ENCODE measurements around the gene C17orf67. TPM values are rescaled to one million over a fixed set of nuclear protein-coding genes. Genes with fewer than 3 reads are reported as not detected.

C17orf67 gene
- total RNA-seq, 1 donor from 2014 or later: 2.7 TPM

- H3K9me3 ChIP-seq: no peaks in the 10 kb centered on the region
- no peak overlapping the region for H3K4me3 ChIP-seq
- H3K36me3 ChIP-seq: no peaks in the 10 kb centered on the region
- DNase-seq (ENCODE audit: extremely low spot score in 2 of 2): no peak
- no peak for TF ChIP-seq POLR2AphosphoS5 (IDR thresholded peaks at IDR 0.05; ENCODE audit: insufficient read depth in 1 of 2, low read depth in 1 of 2)
- TF ChIP-seq, protein P1, sequence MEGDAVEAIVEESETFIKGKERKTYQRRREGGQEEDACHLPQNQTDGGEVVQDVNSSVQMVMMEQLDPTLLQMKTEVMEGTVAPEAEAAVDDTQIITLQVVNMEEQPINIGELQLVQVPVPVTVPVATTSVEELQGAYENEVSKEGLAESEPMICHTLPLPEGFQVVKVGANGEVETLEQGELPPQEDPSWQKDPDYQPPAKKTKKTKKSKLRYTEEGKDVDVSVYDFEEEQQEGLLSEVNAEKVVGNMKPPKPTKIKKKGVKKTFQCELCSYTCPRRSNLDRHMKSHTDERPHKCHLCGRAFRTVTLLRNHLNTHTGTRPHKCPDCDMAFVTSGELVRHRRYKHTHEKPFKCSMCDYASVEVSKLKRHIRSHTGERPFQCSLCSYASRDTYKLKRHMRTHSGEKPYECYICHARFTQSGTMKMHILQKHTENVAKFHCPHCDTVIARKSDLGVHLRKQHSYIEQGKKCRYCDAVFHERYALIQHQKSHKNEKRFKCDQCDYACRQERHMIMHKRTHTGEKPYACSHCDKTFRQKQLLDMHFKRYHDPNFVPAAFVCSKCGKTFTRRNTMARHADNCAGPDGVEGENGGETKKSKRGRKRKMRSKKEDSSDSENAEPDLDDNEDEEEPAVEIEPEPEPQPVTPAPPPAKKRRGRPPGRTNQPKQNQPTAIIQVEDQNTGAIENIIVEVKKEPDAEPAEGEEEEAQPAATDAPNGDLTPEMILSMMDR (IDR thresholded peaks at IDR 0.05): no peak
- no peaks in the 10 kb centered on the region for H3K27me3 ChIP-seq
- no peak overlapping the region for H3K27ac ChIP-seq
- intact Hi-C loops (cut with DNase I): no loop called here
- H3K4me1 ChIP-seq: peaks cover 18% of the 10 kb centered on the region
Observed at GRCh38 chr17:56785405-56785804, 48.3 kb downstream of the C17orf67 start.

DNA sequence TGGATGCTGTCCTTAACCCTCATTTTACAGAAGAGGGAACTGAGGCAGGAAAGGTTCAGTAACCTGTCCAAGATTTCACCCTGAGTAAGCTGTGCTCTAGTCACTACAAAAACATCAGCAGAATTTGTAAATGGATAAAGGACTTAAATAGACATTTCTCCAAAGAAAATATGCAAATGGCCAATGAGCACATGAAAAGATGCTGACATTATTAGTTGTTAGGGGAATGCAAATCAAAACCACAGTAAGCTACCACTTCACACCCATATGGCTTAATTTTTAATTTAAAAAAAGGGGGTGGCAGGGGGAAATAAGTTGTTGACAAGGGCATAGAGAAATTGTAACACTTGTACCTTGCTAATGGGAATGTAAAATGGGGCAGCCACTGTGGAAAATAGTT is 51.4 kb downstream of the C17orf67 start:
- Histone ChIP-seq H3K27ac (no peak overlapping the region), H3K4me1 (peaks cover 27% of the 10 kb centered on the region), H3K36me3 (no peaks in the 10 kb centered on the region), H3K4me3 (no peak overlapping the region), H3K27me3 (no peaks in the 10 kb centered on the region), H3K9me3 (no peaks in the 10 kb centered on the region)
- no peak for DNase-seq (ENCODE audit: extremely low spot score in 2 of 2)
- TF ChIP-seq POLR2AphosphoS5 (IDR thresholded peaks at IDR 0.05; ENCODE audit: insufficient read depth in 1 of 2, low read depth in 1 of 2) (no peak), POLR2A (IDR thresholded peaks at IDR 0.05) (no peak)
- TF ChIP-seq, protein P1 (IDR thresholded peaks at IDR 0.05): no peak
- intact Hi-C loops (cut with DNase I): no loop called here

- Histone ChIP-seq H3K9me3 (no peaks in the 10 kb centered on the region), H3K27me3 (no peaks in the 10 kb centered on the region), H3K27ac (no peak overlapping the region), H3K36me3 (no peaks in the 10 kb centered on the region), H3K4me1 (peaks cover 23% of the 10 kb centered on the region), H3K4me3 (no peak overlapping the region)
- intact Hi-C loops (cut with DNase I): no loop called here
- no peak for DNase-seq (ENCODE audit: extremely low spot score in 2 of 2)
- no peak for TF ChIP-seq POLR2AphosphoS5 (IDR thresholded peaks at IDR 0.05; ENCODE audit: insufficient read depth in 1 of 2, low read depth in 1 of 2)
- no peak for TF ChIP-seq POLR2A (IDR thresholded peaks at IDR 0.05)
- TF ChIP-seq, protein P1 (IDR thresholded peaks at IDR 0.05): no peak
Observed at GRCh38 chr17:56781906-56782305, 51.8 kb downstream of the C17orf67 start.

- Histone ChIP-seq H3K4me3 (peak overlapping the region; percentile 11 to 28), H3K27me3 (no peaks in the 10 kb centered on the region), H3K36me3 (no peaks in the 10 kb centered on the region), H3K27ac (no peak overlapping the region), H3K4me1 (peaks cover 15% of the 10 kb centered on the region), H3K9me3 (no peaks in the 10 kb centered on the region)
- intact Hi-C loops (cut with DNase I): loop anchor here (10.0 kb wide), 1 partner anchor 185 kb away; the partner anchor contains the start of gene NOG
- no peak for DNase-seq (ENCODE audit: extremely low spot score in 2 of 2)
- TF ChIP-seq POLR2A (IDR thresholded peaks at IDR 0.05) (no peak), POLR2AphosphoS5 (IDR thresholded peaks at IDR 0.05; ENCODE audit: insufficient read depth in 1 of 2, low read depth in 1 of 2) (peak in 1 of 2 donors; percentile 34)
- TF ChIP-seq, protein P1 (IDR thresholded peaks at IDR 0.05): peak; percentile 68 to 97 (median 89)
Observed at GRCh38 chr17:56779898-56780777, 53.6 kb downstream of the C17orf67 start.

- H3K27ac ChIP-seq: no peak overlapping the region
- intact Hi-C loops (cut with DNase I): loop anchor here (10.0 kb wide), 1 partner anchor 185 kb away; the partner anchor contains the start of gene NOG
- H3K27me3 ChIP-seq: no peaks in the 10 kb centered on the region
- TF ChIP-seq, protein P1 (IDR thresholded peaks at IDR 0.05): no peak
- TF ChIP-seq POLR2A (IDR thresholded peaks at IDR 0.05) (no peak), POLR2AphosphoS5 (IDR thresholded peaks at IDR 0.05; ENCODE audit: insufficient read depth in 1 of 2, low read depth in 1 of 2) (no peak)
- no peak for DNase-seq (ENCODE audit: extremely low spot score in 2 of 2)
- H3K4me3 ChIP-seq: peak overlapping the region in 1 of 2 donors; percentile 11
- H3K36me3 ChIP-seq: no peaks in the 10 kb centered on the region
- H3K4me1 ChIP-seq: peaks cover 15% of the 10 kb centered on the region
- H3K9me3 ChIP-seq: no peaks in the 10 kb centered on the region
Observed at GRCh38 chr17:56779322-56779721, 54.4 kb downstream of the C17orf67 start.
